Liver (tissue), 9 donors: ENCODE measurements around the gene CD84. TPM values are rescaled to one million over a fixed set of nuclear protein-coding genes. Genes with fewer than 3 reads are reported as not detected.

Experiments used
- DNase-seq: peaks from one replicate; pipeline ENCODE4 v3.0.0-alpha.2; 2017; ENCODE audit warnings: low spot score
- H3K27ac ChIP-seq, 2 donors: one replicate each; pipeline ENCODE4 v1.7.0; 2013; ENCODE audit warnings: inconsistent platforms in 2 of 2, low read length in 2 of 2, control low read depth in 1 of 2, low read depth in 1 of 2, mild to moderate bottlenecking in 1 of 2
- H3K27me3 ChIP-seq, 4 donors: one replicate each; pipeline versions ENCODE4 v1.6.1 to v1.7.0; 2013; ENCODE audit warnings: low read length in 3 of 4, inconsistent platforms in 1 of 4, mild to moderate bottlenecking in 1 of 4, moderate library complexity in 1 of 4; ENCODE audit not compliant: control insufficient read depth in 4 of 4, insufficient read depth in 4 of 4
- H3K36me3 ChIP-seq, 4 donors: one replicate each; pipeline versions ENCODE4 v1.6.1 to v1.7.0; 2013; ENCODE audit warnings: low read length in 3 of 4, mild to moderate bottlenecking in 3 of 4, low read depth in 1 of 4, moderate library complexity in 1 of 4; ENCODE audit not compliant: control insufficient read depth in 4 of 4, insufficient read depth in 3 of 4
- H3K4me1 ChIP-seq, 4 donors: one replicate each; pipeline versions ENCODE4 v1.6.1 to v1.7.0; 2013; ENCODE audit warnings: low read length in 3 of 4, mild to moderate bottlenecking in 3 of 4, moderate library complexity in 1 of 4; ENCODE audit not compliant: control insufficient read depth in 4 of 4, insufficient read depth in 4 of 4
- H3K4me3 ChIP-seq, 3 donors: one replicate each; pipeline versions ENCODE4 v1.6.1 to v1.7.0; 2013; ENCODE audit warnings: low read length in 3 of 3, control low read depth in 1 of 3, low read depth in 1 of 3, mild to moderate bottlenecking in 1 of 3
- H3K9ac ChIP-seq, 2 donors: one replicate each; pipeline ENCODE4 v1.7.0; 2013; ENCODE audit warnings: low read length in 2 of 2, mild to moderate bottlenecking in 2 of 2, moderate library complexity in 2 of 2, control low read depth in 1 of 2, low read depth in 1 of 2
- H3K9me3 ChIP-seq, 4 donors: one replicate each; pipeline versions ENCODE4 v1.6.1 to v1.7.0; 2013; ENCODE audit warnings: low read length in 3 of 4; ENCODE audit not compliant: control insufficient read depth in 4 of 4
- FOXA2 ChIP-seq: IDR thresholded peaks from 2 replicates; pipeline ENCODE4 v1.6.1; 2016; ENCODE audit warnings: antibody characterized with exemption
- GABPA ChIP-seq, 2 donors: IDR thresholded peaks in 1 of 2; conservative IDR thresholded peaks in 1 of 2; 2 replicates each; pipeline ENCODE4 v1.6.1; 2016; ENCODE audit warnings: antibody characterized with exemption in 2 of 2, mild to moderate bottlenecking in 1 of 2, moderate library complexity in 1 of 2
- HNF4G ChIP-seq: IDR thresholded peaks from 2 replicates; pipeline ENCODE4 v1.6.1; 2016; ENCODE audit warnings: antibody characterized with exemption
- NR2F2 ChIP-seq: IDR thresholded peaks from 2 replicates; pipeline ENCODE4 v1.6.1; 2016; ENCODE audit warnings: antibody characterized with exemption
- RAD21 ChIP-seq, 2 donors: IDR thresholded peaks; 2 replicates each; pipeline ENCODE4 v1.6.1; 2016; ENCODE audit warnings: antibody characterized with exemption in 2 of 2, mild to moderate bottlenecking in 2 of 2
- RXRA ChIP-seq, 2 donors: IDR thresholded peaks; 2 replicates each; pipeline ENCODE4 v1.6.1; 2017 to 2018; ENCODE audit warnings: antibody characterized with exemption in 2 of 2, mild to moderate bottlenecking in 1 of 2
- SP1 ChIP-seq: IDR thresholded peaks from 2 replicates; pipeline ENCODE4 v1.6.1; 2018; ENCODE audit warnings: antibody characterized with exemption, mild to moderate bottlenecking
- TAF1 ChIP-seq: conservative IDR thresholded peaks from 2 replicates; pipeline ENCODE4 v1.6.1; 2016; ENCODE audit warnings: antibody characterized with exemption, mild to moderate bottlenecking
- WGBS: extraction: QIAGEN DNeasy Blood & Tissue Kit; methylation state at CpG from one replicate; pipeline ENCODE4 v1.1.7; 2013; 5-methylcytosine and 5-hydroxymethylcytosine counted together
- polyA plus RNA-seq, 2 donors: library from polyadenylated mRNA; stranded (reverse) in 1 of 2; unstranded in 1 of 2; fragments of 200-250 nt in 1 of 2; fragments of >200 nt in 1 of 2; fragmentation: Nextera tagmentation in 1 of 2; extraction: Ambion mirVana in 1 of 2; gene quantifications; one replicate each; pipeline versions ENCODE4 v1.2.1 to v1.2.3, GENCODE V29; 2013 to 2015
- total RNA-seq, 2 donors: library from RNA; depleted of rRNA; stranded (reverse); fragments of >200 nt; gene quantifications; one replicate each; pipeline ENCODE4 v1.2.3, GENCODE V29; 2014
- TF ChIP-seq, protein P1 (sequence below): IDR thresholded peaks from 2 replicates; pipeline ENCODE4 v1.6.1; 2016; ENCODE audit warnings: antibody characterized with exemption
- TF ChIP-seq, protein P2 (sequence below): fragments of 150-350 bp; IDR thresholded peaks from 2 replicates; pipeline ENCODE4 v1.5.1; 2017; ENCODE audit warnings: improper control_type of control experiment, low read depth, low read length; ENCODE audit not compliant: missing input control
- TF ChIP-seq, protein P3 (sequence below): IDR thresholded peaks from 2 replicates; pipeline ENCODE4 v1.6.1; 2016; ENCODE audit warnings: antibody characterized with exemption
- TF ChIP-seq, protein P4 (sequence below): IDR thresholded peaks from 2 replicates; pipeline ENCODE4 v1.6.1; 2016; ENCODE audit warnings: antibody characterized with exemption, mild to moderate bottlenecking
- TF ChIP-seq, protein P5 (sequence below): IDR thresholded peaks from 2 replicates; pipeline ENCODE4 v1.6.1; 2016; ENCODE audit warnings: antibody characterized with exemption
- donor health status: healthy.
- donor health status: healthy.
- donor health status: healthy.
- donor health status: healthy.
- donor health status: healthy.

CD84 gene, protein sequence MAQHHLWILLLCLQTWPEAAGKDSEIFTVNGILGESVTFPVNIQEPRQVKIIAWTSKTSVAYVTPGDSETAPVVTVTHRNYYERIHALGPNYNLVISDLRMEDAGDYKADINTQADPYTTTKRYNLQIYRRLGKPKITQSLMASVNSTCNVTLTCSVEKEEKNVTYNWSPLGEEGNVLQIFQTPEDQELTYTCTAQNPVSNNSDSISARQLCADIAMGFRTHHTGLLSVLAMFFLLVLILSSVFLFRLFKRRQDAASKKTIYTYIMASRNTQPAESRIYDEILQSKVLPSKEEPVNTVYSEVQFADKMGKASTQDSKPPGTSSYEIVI
- 1 to 10 TPM; 5.8 to 8.8 TPM for total RNA-seq
- 1 to 10 TPM; 2.1 to 3.0 TPM for polyA plus RNA-seq

DNA sequence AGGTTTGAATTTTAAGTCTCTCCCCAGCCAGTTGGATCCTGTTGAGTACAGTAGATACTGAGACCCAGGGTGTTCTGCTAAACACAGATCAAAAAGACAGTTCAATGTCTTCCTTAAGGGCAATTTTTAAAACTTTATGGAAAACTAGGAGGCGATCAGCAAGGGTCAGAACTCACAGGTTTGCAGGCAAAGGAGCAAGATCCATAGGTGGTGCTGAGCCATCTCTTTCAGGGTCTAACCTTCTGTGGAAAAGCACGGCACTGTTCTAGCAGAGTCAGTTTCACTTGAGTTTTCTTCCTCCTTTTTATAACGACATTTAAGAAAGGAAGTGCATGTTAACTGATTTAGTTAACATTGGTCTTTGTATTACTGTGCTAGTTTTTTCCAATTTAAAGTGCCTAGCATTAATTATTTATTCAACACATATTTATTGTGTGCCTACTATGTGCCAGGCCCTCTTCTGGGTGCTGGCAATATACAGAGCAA lies at the start of gene CD84:
Gene CD84, minus strand, starts transcription at position 281 of the 486 bp plus-strand sequence. Its CDS starts 59 bp downstream, at position 222.
- Histone ChIP-seq H3K4me1 (no peaks in the 10 kb centered on the region), H3K27me3 (no peaks in the 10 kb centered on the region), H3K9ac (peak within 1 kb of the TSS; percentile 7 to 70), H3K36me3 (no peaks in the 10 kb centered on the region), H3K9me3 (peaks cover 0 to 5% (median 0%) of the 10 kb centered on the region in 4 donors), H3K4me3 (peak within 1 kb of the TSS in 2 of 3 donors; percentile 4 to 6), H3K27ac (peak within 1 kb of the TSS; percentile 16 to 31)
- TF ChIP-seq HNF4G (no peak), NR2F2 (no peak), FOXA2 (no peak), RXRA (IDR thresholded peaks at IDR 0.05) (no peak), TAF1 (no peak)
- TF ChIP-seq, protein P1, sequence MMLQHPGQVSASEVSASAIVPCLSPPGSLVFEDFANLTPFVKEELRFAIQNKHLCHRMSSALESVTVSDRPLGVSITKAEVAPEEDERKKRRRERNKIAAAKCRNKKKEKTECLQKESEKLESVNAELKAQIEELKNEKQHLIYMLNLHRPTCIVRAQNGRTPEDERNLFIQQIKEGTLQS = no peak
- TF ChIP-seq, protein P2, sequence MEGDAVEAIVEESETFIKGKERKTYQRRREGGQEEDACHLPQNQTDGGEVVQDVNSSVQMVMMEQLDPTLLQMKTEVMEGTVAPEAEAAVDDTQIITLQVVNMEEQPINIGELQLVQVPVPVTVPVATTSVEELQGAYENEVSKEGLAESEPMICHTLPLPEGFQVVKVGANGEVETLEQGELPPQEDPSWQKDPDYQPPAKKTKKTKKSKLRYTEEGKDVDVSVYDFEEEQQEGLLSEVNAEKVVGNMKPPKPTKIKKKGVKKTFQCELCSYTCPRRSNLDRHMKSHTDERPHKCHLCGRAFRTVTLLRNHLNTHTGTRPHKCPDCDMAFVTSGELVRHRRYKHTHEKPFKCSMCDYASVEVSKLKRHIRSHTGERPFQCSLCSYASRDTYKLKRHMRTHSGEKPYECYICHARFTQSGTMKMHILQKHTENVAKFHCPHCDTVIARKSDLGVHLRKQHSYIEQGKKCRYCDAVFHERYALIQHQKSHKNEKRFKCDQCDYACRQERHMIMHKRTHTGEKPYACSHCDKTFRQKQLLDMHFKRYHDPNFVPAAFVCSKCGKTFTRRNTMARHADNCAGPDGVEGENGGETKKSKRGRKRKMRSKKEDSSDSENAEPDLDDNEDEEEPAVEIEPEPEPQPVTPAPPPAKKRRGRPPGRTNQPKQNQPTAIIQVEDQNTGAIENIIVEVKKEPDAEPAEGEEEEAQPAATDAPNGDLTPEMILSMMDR = no peak
- TF ChIP-seq, protein P3, sequence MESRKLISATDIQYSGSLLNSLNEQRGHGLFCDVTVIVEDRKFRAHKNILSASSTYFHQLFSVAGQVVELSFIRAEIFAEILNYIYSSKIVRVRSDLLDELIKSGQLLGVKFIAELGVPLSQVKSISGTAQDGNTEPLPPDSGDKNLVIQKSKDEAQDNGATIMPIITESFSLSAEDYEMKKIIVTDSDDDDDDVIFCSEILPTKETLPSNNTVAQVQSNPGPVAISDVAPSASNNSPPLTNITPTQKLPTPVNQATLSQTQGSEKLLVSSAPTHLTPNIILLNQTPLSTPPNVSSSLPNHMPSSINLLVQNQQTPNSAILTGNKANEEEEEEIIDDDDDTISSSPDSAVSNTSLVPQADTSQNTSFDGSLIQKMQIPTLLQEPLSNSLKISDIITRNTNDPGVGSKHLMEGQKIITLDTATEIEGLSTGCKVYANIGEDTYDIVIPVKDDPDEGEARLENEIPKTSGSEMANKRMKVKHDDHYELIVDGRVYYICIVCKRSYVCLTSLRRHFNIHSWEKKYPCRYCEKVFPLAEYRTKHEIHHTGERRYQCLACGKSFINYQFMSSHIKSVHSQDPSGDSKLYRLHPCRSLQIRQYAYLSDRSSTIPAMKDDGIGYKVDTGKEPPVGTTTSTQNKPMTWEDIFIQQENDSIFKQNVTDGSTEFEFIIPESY = no peak
- TF ChIP-seq, protein P4, sequence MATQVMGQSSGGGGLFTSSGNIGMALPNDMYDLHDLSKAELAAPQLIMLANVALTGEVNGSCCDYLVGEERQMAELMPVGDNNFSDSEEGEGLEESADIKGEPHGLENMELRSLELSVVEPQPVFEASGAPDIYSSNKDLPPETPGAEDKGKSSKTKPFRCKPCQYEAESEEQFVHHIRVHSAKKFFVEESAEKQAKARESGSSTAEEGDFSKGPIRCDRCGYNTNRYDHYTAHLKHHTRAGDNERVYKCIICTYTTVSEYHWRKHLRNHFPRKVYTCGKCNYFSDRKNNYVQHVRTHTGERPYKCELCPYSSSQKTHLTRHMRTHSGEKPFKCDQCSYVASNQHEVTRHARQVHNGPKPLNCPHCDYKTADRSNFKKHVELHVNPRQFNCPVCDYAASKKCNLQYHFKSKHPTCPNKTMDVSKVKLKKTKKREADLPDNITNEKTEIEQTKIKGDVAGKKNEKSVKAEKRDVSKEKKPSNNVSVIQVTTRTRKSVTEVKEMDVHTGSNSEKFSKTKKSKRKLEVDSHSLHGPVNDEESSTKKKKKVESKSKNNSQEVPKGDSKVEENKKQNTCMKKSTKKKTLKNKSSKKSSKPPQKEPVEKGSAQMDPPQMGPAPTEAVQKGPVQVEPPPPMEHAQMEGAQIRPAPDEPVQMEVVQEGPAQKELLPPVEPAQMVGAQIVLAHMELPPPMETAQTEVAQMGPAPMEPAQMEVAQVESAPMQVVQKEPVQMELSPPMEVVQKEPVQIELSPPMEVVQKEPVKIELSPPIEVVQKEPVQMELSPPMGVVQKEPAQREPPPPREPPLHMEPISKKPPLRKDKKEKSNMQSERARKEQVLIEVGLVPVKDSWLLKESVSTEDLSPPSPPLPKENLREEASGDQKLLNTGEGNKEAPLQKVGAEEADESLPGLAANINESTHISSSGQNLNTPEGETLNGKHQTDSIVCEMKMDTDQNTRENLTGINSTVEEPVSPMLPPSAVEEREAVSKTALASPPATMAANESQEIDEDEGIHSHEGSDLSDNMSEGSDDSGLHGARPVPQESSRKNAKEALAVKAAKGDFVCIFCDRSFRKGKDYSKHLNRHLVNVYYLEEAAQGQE = no peak
- DNase-seq = no peak
- 57% methylated on average over 3 of the region's 3 CpGs for WGBS

DNA sequence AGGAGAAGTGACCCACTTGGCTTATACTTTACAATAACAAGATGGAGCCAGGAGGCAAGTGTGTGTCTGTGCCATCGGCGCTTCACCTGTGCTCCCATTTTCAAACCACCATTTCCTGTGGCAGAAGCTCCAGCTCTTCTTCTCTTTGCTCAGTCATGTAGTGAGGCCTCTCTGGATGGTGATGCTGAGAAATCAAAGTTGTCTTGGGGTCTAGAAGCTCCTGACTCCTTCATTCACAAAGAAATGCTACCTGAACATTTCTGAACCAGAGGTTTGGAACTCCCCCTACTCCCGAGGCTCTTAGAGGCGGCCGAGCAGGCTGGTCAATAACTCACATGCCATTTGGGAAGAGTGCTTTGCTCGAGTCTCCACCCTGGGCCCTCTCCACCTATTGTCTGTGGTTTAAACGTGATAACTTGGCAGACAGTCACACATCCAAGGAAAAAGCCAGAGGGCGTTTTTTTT lies 49.5 kb upstream of the CD84 start:
- Histone ChIP-seq H3K36me3 (no peaks in the 10 kb centered on the region), H3K9me3 (no peaks in the 10 kb centered on the region), H3K9ac (no peak overlapping the region), H3K27ac (no peak overlapping the region), H3K4me1 (no peaks in the 10 kb centered on the region), H3K4me3 (no peak overlapping the region), H3K27me3 (no peaks in the 10 kb centered on the region)
- WGBS = 77% methylated on average over 8 of the region's 8 CpGs
- no peak for DNase-seq
- TF ChIP-seq, protein P2 = no peak
- TF ChIP-seq, protein P5, sequence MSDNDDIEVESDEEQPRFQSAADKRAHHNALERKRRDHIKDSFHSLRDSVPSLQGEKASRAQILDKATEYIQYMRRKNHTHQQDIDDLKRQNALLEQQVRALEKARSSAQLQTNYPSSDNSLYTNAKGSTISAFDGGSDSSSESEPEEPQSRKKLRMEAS = no peak
- TF ChIP-seq FOXA2 = no peak
- no peak for TF ChIP-seq SP1
- no peak for TF ChIP-seq GABPA (IDR thresholded peaks at IDR 0.05 in 1 of 2, conservative IDR thresholded peaks at IDR 0.05 in 1 of 2)
- TF ChIP-seq, protein P3 = no peak
- no peak for TF ChIP-seq RAD21 (IDR thresholded peaks at IDR 0.05)
